GM23248 (cell line): ENCODE results near the gene PDE4C. TPM values are rescaled to one million over a fixed set of nuclear protein-coding genes. Genes with fewer than 3 reads are reported as not detected.
A peak's percentile ranks its signal among the peaks of the same experiment; 100 is the strongest.

Source experiments
- DNase-seq: peaks from one replicate; pipeline ENCODE4 v3.0.0-alpha.2; 2015
- H2AFZ ChIP-seq: fragments of 200-600 bp; sonication (generic); 2 replicates; pipeline ENCODE4 v1.6.1; 2016; ENCODE audit warnings: antibody characterized with exemption
- H3F3A ChIP-seq: fragments of 200-600 bp; sonication (generic); 2 replicates; pipeline ENCODE4 v1.6.1; 2016; ENCODE audit warnings: mild to moderate bottlenecking, antibody characterized with exemption, mixed run types; ENCODE audit not compliant: insufficient read depth
- H3K27ac ChIP-seq: fragments of 200-600 bp; sonication (generic); 2 replicates; pipeline ENCODE4 v1.5.1; 2016; ENCODE audit warnings: mild to moderate bottlenecking
- H3K27me3 ChIP-seq: fragments of 200-600 bp; sonication (generic); replicated peaks from 2 replicates; pipeline ENCODE4 v1.6.1; 2016; ENCODE audit warnings: mild to moderate bottlenecking; ENCODE audit not compliant: insufficient read depth
- H3K36me3 ChIP-seq: fragments of 200-600 bp; sonication (generic); 2 replicates; pipeline ENCODE4 v1.6.1; 2016; ENCODE audit warnings: low read depth, mild to moderate bottlenecking
- H3K4me1 ChIP-seq: fragments of 200-600 bp; sonication (generic); 2 replicates; pipeline ENCODE4 v1.6.1; 2016; ENCODE audit warnings: mild to moderate bottlenecking; ENCODE audit not compliant: insufficient read depth
- H3K4me2 ChIP-seq: fragments of 200-600 bp; sonication (generic); one replicate; pipeline ENCODE4 v1.6.1; 2016; ENCODE audit warnings: mild to moderate bottlenecking; ENCODE audit not compliant: unreplicated experiment
- H3K4me3 ChIP-seq: fragments of 200-600 bp; sonication (generic); 2 replicates; pipeline ENCODE4 v1.5.1; 2016; ENCODE audit warnings: mild to moderate bottlenecking
- H3K79me2 ChIP-seq: fragments of 200-600 bp; sonication (generic); 2 replicates; pipeline ENCODE4 v1.6.1; 2016; ENCODE audit warnings: mild to moderate bottlenecking; ENCODE audit not compliant: insufficient read depth
- H3K9ac ChIP-seq: fragments of 200-600 bp; sonication (generic); 2 replicates; pipeline ENCODE4 v1.6.1; 2016; ENCODE audit warnings: mild to moderate bottlenecking
- H3K9me2 ChIP-seq: fragments of 200-600 bp; sonication (generic); 2 replicates; pipeline ENCODE4 v1.6.1; 2016; ENCODE audit warnings: mixed run types, mild to moderate bottlenecking, moderate library complexity; ENCODE audit not compliant: insufficient read depth
- H3K9me3 ChIP-seq: fragments of 200-600 bp; sonication (generic); one replicate; pipeline ENCODE4 v1.6.1; 2017; ENCODE audit warnings: low read depth
- H4K20me1 ChIP-seq: fragments of 200-600 bp; sonication (generic); 2 replicates; pipeline ENCODE4 v1.6.0; 2016; ENCODE audit not compliant: insufficient read depth
- EZH2 ChIP-seq: fragments of 200-600 bp; sonication (generic); IDR thresholded peaks from 2 replicates; pipeline ENCODE4 v1.6.1; 2018; ENCODE audit warnings: antibody characterized with exemption, mild to moderate bottlenecking; ENCODE audit not compliant: insufficient read depth, poor library complexity, severe bottlenecking
- EZH2phosphoT487 ChIP-seq: fragments of 200-600 bp; sonication (generic); IDR thresholded peaks from 2 replicates; pipeline ENCODE4 v1.6.1; 2018; ENCODE audit warnings: antibody characterized with exemption, moderate library complexity, mild to moderate bottlenecking, low read depth; ENCODE audit not compliant: insufficient read depth
- WGBS, 2 experiments: methylation state at CpG; one replicate each; pipeline ENCODE4 v1.1.6; 2015 to 2017; ENCODE audit warnings: low lambda C conversion rate in 2 of 2, low coverage in 1 of 2; ENCODE audit errors: missing lambda C conversion rate in 2 of 2; 5-methylcytosine and 5-hydroxymethylcytosine counted together
- in situ Hi-C: fragments of 300-500 bp; cut with MboI; formaldehyde crosslinking; loops from 2 replicates; pipeline ENCODE4 v1.15.0; 2020
- polyA plus RNA-seq: library from polyadenylated mRNA; unstranded; fragments of >200 nt; fragmentation: Nextera tagmentation; extraction: Ambion mirVana; gene quantifications from 2 replicates; pipeline ENCODE4 v1.2.1, GENCODE V29; 2016
- total RNA-seq: library from RNA; depleted of rRNA; stranded (reverse); fragments of >200 nt; shearing (Covaris generic); gene quantifications from 2 replicates; pipeline ENCODE4 v1.2.3, GENCODE V29; 2014

Gene PDE4C
- total and polyA plus RNA-seq, 2 experiments from 2014 or later: 0.22 to 0.40 TPM

GRCh38 chr19:18257503-18258470 is 31.5 kb upstream of the PDE4C start:
- H3K4me2 ChIP-seq: no peak overlapping the region
- no peaks in the 10 kb centered on the region for H3K9me3 ChIP-seq
- peaks cover 11% of the 10 kb centered on the region; the same call in 1 of the 2 replicates for H3K4me1 ChIP-seq
- H3K4me3 ChIP-seq: no peak overlapping the region
- H3K27ac ChIP-seq: no peak overlapping the region
- no peaks in the 10 kb centered on the region for H3K79me2 ChIP-seq
- H3F3A ChIP-seq: no peaks in the 10 kb centered on the region
- in situ Hi-C loops: no loop called here
- H3K36me3 ChIP-seq: no peaks in the 10 kb centered on the region
- 87% methylated on average over 41 to 51 of the region's 55 CpGs for WGBS, 2 experiments
- H4K20me1 ChIP-seq: no peaks in the 10 kb centered on the region
- DNase-seq: peak; percentile 40
- TF ChIP-seq EZH2 (no peak), EZH2phosphoT487 (no peak)
- no peak overlapping the region for H2AFZ ChIP-seq
- H3K9ac ChIP-seq: no peak overlapping the region
- H3K9me2 ChIP-seq: no peaks in the 10 kb centered on the region
- H3K27me3 ChIP-seq: no peaks in the 10 kb centered on the region

GRCh38 chr19:18254546-18255503 is 28.6 kb upstream of the PDE4C start:
- no peaks in the 10 kb centered on the region for H3K27me3 ChIP-seq
- H3K9ac ChIP-seq: no peak overlapping the region
- H3K4me1 ChIP-seq: peaks cover 11% of the 10 kb centered on the region; the same call in 1 of the 2 replicates
- no peak overlapping the region for H3K4me2 ChIP-seq
- no peak overlapping the region for H2AFZ ChIP-seq
- in situ Hi-C loops: no loop called here
- DNase-seq: peak; percentile 26
- TF ChIP-seq EZH2 (no peak), EZH2phosphoT487 (no peak)
- H3K4me3 ChIP-seq: no peak overlapping the region
- H3K27ac ChIP-seq: no peak overlapping the region
- WGBS, 2 experiments: 20 to 28% methylated on average over 24 of the region's 24 CpGs
- H4K20me1 ChIP-seq: no peaks in the 10 kb centered on the region
- no peaks in the 10 kb centered on the region for H3K79me2 ChIP-seq
- H3K36me3 ChIP-seq: no peaks in the 10 kb centered on the region
- H3K9me3 ChIP-seq: no peaks in the 10 kb centered on the region
- H3K9me2 ChIP-seq: no peaks in the 10 kb centered on the region
- H3F3A ChIP-seq: no peaks in the 10 kb centered on the region

DNA sequence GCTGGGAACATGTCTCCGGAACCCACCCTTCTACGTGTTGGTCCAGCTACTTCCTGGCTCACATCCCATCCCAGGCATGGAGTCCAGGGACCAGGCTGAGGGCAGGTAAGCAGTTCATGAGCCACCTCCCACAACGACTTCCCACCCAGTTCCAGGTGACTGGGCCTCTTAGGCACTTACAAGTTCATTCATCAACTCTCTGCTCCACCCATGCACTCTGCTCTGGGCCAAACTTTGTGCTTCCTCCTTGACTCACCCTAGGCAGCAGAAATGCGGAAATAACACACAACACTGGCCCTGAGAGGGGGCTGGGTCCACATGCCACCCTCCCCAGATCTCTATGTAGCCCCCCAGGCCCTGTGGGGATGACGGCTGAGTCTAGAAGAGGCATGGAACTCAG is 27.5 kb upstream of the PDE4C start:
- Histone ChIP-seq H3K4me3 (no peak overlapping the region), H2AFZ (peak overlapping the region; percentile 49; the same call in 1 of the 2 replicates), H3K36me3 (no peaks in the 10 kb centered on the region), H3F3A (no peaks in the 10 kb centered on the region), H3K27me3 (no peaks in the 10 kb centered on the region), H4K20me1 (no peaks in the 10 kb centered on the region), H3K27ac (no peak overlapping the region), H3K79me2 (no peaks in the 10 kb centered on the region), H3K9me3 (no peaks in the 10 kb centered on the region), H3K4me2 (no peak overlapping the region), H3K4me1 (peaks cover 5% of the 10 kb centered on the region; the same call in 1 of the 2 replicates), H3K9me2 (no peaks in the 10 kb centered on the region), H3K9ac (no peak overlapping the region)
- TF ChIP-seq EZH2phosphoT487: no peak
- TF ChIP-seq EZH2: no peak
- in situ Hi-C loops: no loop called here
- WGBS, 2 experiments: 22% methylated on average over 5 of the region's 5 CpGs
- peak; percentile 58 for DNase-seq

- Histone ChIP-seq H3K36me3 (no peaks in the 10 kb centered on the region), H3K4me3 (no peak overlapping the region), H3K79me2 (no peaks in the 10 kb centered on the region), H4K20me1 (no peaks in the 10 kb centered on the region), H2AFZ (no peak overlapping the region), H3K4me2 (no peak overlapping the region), H3K27ac (no peak overlapping the region), H3K4me1 (peaks cover 5% of the 10 kb centered on the region; the same call in 1 of the 2 replicates), H3K9me2 (no peaks in the 10 kb centered on the region), H3K9ac (no peak overlapping the region), H3K9me3 (no peaks in the 10 kb centered on the region), H3F3A (no peaks in the 10 kb centered on the region), H3K27me3 (no peaks in the 10 kb centered on the region)
- in situ Hi-C loops: no loop called here
- DNase-seq: no peak
- WGBS, 2 experiments: 84 to 90% methylated on average over 4 of the region's 4 CpGs
- TF ChIP-seq EZH2 (no peak), EZH2phosphoT487 (no peak)
Observed at GRCh38 chr19:18253130-18253529, 26.9 kb upstream of the PDE4C start.
